Measurements from ENCODE around the gene KMT2B.
A peak's percentile ranks its signal among the peaks of the same experiment; 100 is the strongest.

Gene KMT2B

GRCh38 chr19:35721374-35721773 is 3.6 kb downstream of the KMT2B start:
- Histone ChIP-seq H3K18ac (ENCODE audit: low read depth in 1 of 2, low read length in 2 of 2) (no peak overlapping the region), H2AFZ (ENCODE audit: low read depth, low read length) (no peak overlapping the region), H4K8ac (ENCODE audit: low read length) (no peak overlapping the region), H3K79me1 (replicated peaks; ENCODE audit: low read length, poor library complexity, severe bottlenecking) (peaks cover 44% of the 10 kb centered on the region), H3K23ac (ENCODE audit: low read length in 2 of 2) (peak overlapping the region in 1 of 2 experiments; percentile 92), H3K9me3 (ENCODE audit: control insufficient read depth, low read length) (no peaks in the 10 kb centered on the region), H3K36me3 (ENCODE audit: control insufficient read depth in 1 of 2, insufficient read depth in 2 of 2, low read depth in 1 of 2, low read length in 2 of 2) (peaks cover 58 to 69% of the 10 kb centered on the region in 2 experiments), H3K4me3 (ENCODE audit: insufficient read depth in 1 of 2, low read depth in 1 of 2, low read length in 2 of 2) (no peak overlapping the region), H2BK15ac (ENCODE audit: low read depth, poor library complexity, severe bottlenecking) (no peak overlapping the region), H3K27ac (ENCODE audit: low read length, poor library complexity, severe bottlenecking) (no peak overlapping the region), H3K9ac (ENCODE audit: low read length) (no peak overlapping the region), H2BK5ac (ENCODE audit: low read depth, low read length, poor library complexity, severe bottlenecking) (no peak overlapping the region), H2BK120ac (ENCODE audit: low read depth, low read length) (no peak overlapping the region), H2BK12ac (ENCODE audit: low read length in 2 of 2) (no peak overlapping the region), H3K27me3 (ENCODE audit: control insufficient read depth in 1 of 2, insufficient read depth in 1 of 2, low read length in 2 of 2) (no peaks in the 10 kb centered on the region), H3K4ac (ENCODE audit: low read depth in 1 of 2, low read length in 2 of 2) (no peak overlapping the region), H2AK5ac (ENCODE audit: low read length, severe bottlenecking) (no peak overlapping the region), H3K4me2 (ENCODE audit: low read length, poor library complexity, severe bottlenecking) (no peak overlapping the region), H3K4me1 (ENCODE audit: control insufficient read depth, insufficient read depth, low read depth, low read length) (peaks cover 15% of the 10 kb centered on the region), H3K14ac (ENCODE audit: low read length in 2 of 2) (no peak overlapping the region), H4K91ac (ENCODE audit: low read length) (no peak overlapping the region)
- 95% methylated on average over 16 of the region's 16 CpGs for WGBS
- DNase-seq, result no peak

GRCh38 chr19:35722461-35722860 is 4.7 kb downstream of the KMT2B start:
- H2AK5ac ChIP-seq (ENCODE audit: low read length, severe bottlenecking), result no peak overlapping the region
- H3K14ac ChIP-seq (ENCODE audit: low read length in 2 of 2), result no peak overlapping the region
- no peak overlapping the region for H3K4me2 ChIP-seq (ENCODE audit: low read length, poor library complexity, severe bottlenecking)
- no peak overlapping the region for H3K27ac ChIP-seq (ENCODE audit: low read length, poor library complexity, severe bottlenecking)
- no peak overlapping the region for H3K23ac ChIP-seq (ENCODE audit: low read length in 2 of 2)
- H2BK15ac ChIP-seq (ENCODE audit: low read depth, poor library complexity, severe bottlenecking), result no peak overlapping the region
- H3K79me1 ChIP-seq (replicated peaks; ENCODE audit: low read length, poor library complexity, severe bottlenecking), result peaks cover 50% of the 10 kb centered on the region
- no peaks in the 10 kb centered on the region for H3K27me3 ChIP-seq (ENCODE audit: control insufficient read depth in 1 of 2, insufficient read depth in 1 of 2, low read length in 2 of 2)
- 97% methylated on average over 14 of the region's 14 CpGs for WGBS
- H3K9ac ChIP-seq (ENCODE audit: low read length), result no peak overlapping the region
- peak overlapping the region; percentile 28 for H4K91ac ChIP-seq (ENCODE audit: low read length)
- no peak overlapping the region for H2AFZ ChIP-seq (ENCODE audit: low read depth, low read length)
- H2BK12ac ChIP-seq (ENCODE audit: low read length in 2 of 2), result no peak overlapping the region
- H2BK120ac ChIP-seq (ENCODE audit: low read depth, low read length), result no peak overlapping the region
- H3K4ac ChIP-seq (ENCODE audit: low read depth in 1 of 2, low read length in 2 of 2), result peak overlapping the region in 1 of 2 experiments; percentile 9
- DNase-seq, result no peak
- no peak overlapping the region for H3K4me3 ChIP-seq (ENCODE audit: insufficient read depth in 1 of 2, low read depth in 1 of 2, low read length in 2 of 2)
- no peak overlapping the region for H2BK5ac ChIP-seq (ENCODE audit: low read depth, low read length, poor library complexity, severe bottlenecking)
- H4K8ac ChIP-seq (ENCODE audit: low read length), result no peak overlapping the region
- H3K18ac ChIP-seq (ENCODE audit: low read depth in 1 of 2, low read length in 2 of 2), result no peak overlapping the region
- no peaks in the 10 kb centered on the region for H3K9me3 ChIP-seq (ENCODE audit: control insufficient read depth, low read length)
- H3K36me3 ChIP-seq (ENCODE audit: control insufficient read depth in 1 of 2, insufficient read depth in 2 of 2, low read depth in 1 of 2, low read length in 2 of 2), result peaks cover 68 to 79% of the 10 kb centered on the region in 2 experiments
- peaks cover 11% of the 10 kb centered on the region for H3K4me1 ChIP-seq (ENCODE audit: control insufficient read depth, insufficient read depth, low read depth, low read length)

GRCh38 chr19:35722897-35723296 is 5.1 kb downstream of the KMT2B start:
- no peak overlapping the region for H3K27ac ChIP-seq (ENCODE audit: low read length, poor library complexity, severe bottlenecking)
- H4K91ac ChIP-seq (ENCODE audit: low read length), result no peak overlapping the region
- no peak overlapping the region for H3K4me3 ChIP-seq (ENCODE audit: insufficient read depth in 1 of 2, low read depth in 1 of 2, low read length in 2 of 2)
- DNase-seq, result no peak
- H3K9me3 ChIP-seq (ENCODE audit: control insufficient read depth, low read length), result no peaks in the 10 kb centered on the region
- no peak overlapping the region for H2BK15ac ChIP-seq (ENCODE audit: low read depth, poor library complexity, severe bottlenecking)
- no peak overlapping the region for H2AFZ ChIP-seq (ENCODE audit: low read depth, low read length)
- H3K4me2 ChIP-seq (ENCODE audit: low read length, poor library complexity, severe bottlenecking), result no peak overlapping the region
- H4K8ac ChIP-seq (ENCODE audit: low read length), result no peak overlapping the region
- no peak overlapping the region for H3K9ac ChIP-seq (ENCODE audit: low read length)
- H3K27me3 ChIP-seq (ENCODE audit: control insufficient read depth in 1 of 2, insufficient read depth in 1 of 2, low read length in 2 of 2), result no peaks in the 10 kb centered on the region
- H3K36me3 ChIP-seq (ENCODE audit: control insufficient read depth in 1 of 2, insufficient read depth in 2 of 2, low read depth in 1 of 2, low read length in 2 of 2), result peaks cover 72 to 83% of the 10 kb centered on the region in 2 experiments
- H3K4me1 ChIP-seq (ENCODE audit: control insufficient read depth, insufficient read depth, low read depth, low read length), result peaks cover 11% of the 10 kb centered on the region
- H3K4ac ChIP-seq (ENCODE audit: low read depth in 1 of 2, low read length in 2 of 2), result no peak overlapping the region
- no peak overlapping the region for H2BK120ac ChIP-seq (ENCODE audit: low read depth, low read length)
- WGBS, result 98% methylated on average over 13 of the region's 16 CpGs
- no peak overlapping the region for H3K18ac ChIP-seq (ENCODE audit: low read depth in 1 of 2, low read length in 2 of 2)
- H3K14ac ChIP-seq (ENCODE audit: low read length in 2 of 2), result no peak overlapping the region
- no peak overlapping the region for H2BK5ac ChIP-seq (ENCODE audit: low read depth, low read length, poor library complexity, severe bottlenecking)
- no peak overlapping the region for H2BK12ac ChIP-seq (ENCODE audit: low read length in 2 of 2)
- H2AK5ac ChIP-seq (ENCODE audit: low read length, severe bottlenecking), result no peak overlapping the region
- peaks cover 53% of the 10 kb centered on the region for H3K79me1 ChIP-seq (replicated peaks; ENCODE audit: low read length, poor library complexity, severe bottlenecking)
- no peak overlapping the region for H3K23ac ChIP-seq (ENCODE audit: low read length in 2 of 2)

- Histone ChIP-seq H3K27ac (ENCODE audit: low read length, poor library complexity, severe bottlenecking) (no peak overlapping the region), H3K18ac (ENCODE audit: low read depth in 1 of 2, low read length in 2 of 2) (no peak overlapping the region), H2BK15ac (ENCODE audit: low read depth, poor library complexity, severe bottlenecking) (no peak overlapping the region), H3K79me1 (replicated peaks; ENCODE audit: low read length, poor library complexity, severe bottlenecking) (peaks cover 57% of the 10 kb centered on the region), H4K8ac (ENCODE audit: low read length) (no peak overlapping the region), H4K91ac (ENCODE audit: low read length) (no peak overlapping the region), H3K9ac (ENCODE audit: low read length) (no peak overlapping the region), H3K4me2 (ENCODE audit: low read length, poor library complexity, severe bottlenecking) (no peak overlapping the region), H3K36me3 (ENCODE audit: control insufficient read depth in 1 of 2, insufficient read depth in 2 of 2, low read depth in 1 of 2, low read length in 2 of 2) (peaks cover 80 to 91% of the 10 kb centered on the region in 2 experiments), H3K14ac (ENCODE audit: low read length in 2 of 2) (no peak overlapping the region), H2BK12ac (ENCODE audit: low read length in 2 of 2) (no peak overlapping the region), H3K23ac (ENCODE audit: low read length in 2 of 2) (no peak overlapping the region), H3K4me1 (ENCODE audit: control insufficient read depth, insufficient read depth, low read depth, low read length) (peaks cover 11% of the 10 kb centered on the region), H2BK120ac (ENCODE audit: low read depth, low read length) (no peak overlapping the region), H2AK5ac (ENCODE audit: low read length, severe bottlenecking) (no peak overlapping the region), H2BK5ac (ENCODE audit: low read depth, low read length, poor library complexity, severe bottlenecking) (no peak overlapping the region), H3K9me3 (ENCODE audit: control insufficient read depth, low read length) (no peaks in the 10 kb centered on the region), H3K4me3 (ENCODE audit: insufficient read depth in 1 of 2, low read depth in 1 of 2, low read length in 2 of 2) (no peak overlapping the region), H2AFZ (ENCODE audit: low read depth, low read length) (no peak overlapping the region), H3K4ac (ENCODE audit: low read depth in 1 of 2, low read length in 2 of 2) (no peak overlapping the region), H3K27me3 (ENCODE audit: control insufficient read depth in 1 of 2, insufficient read depth in 1 of 2, low read length in 2 of 2) (no peaks in the 10 kb centered on the region)
- DNase-seq, result no peak
- WGBS, result 98% methylated on average over 24 of the region's 24 CpGs
Observed at GRCh38 chr19:35723671-35724070, 5.9 kb downstream of the KMT2B start.

All from mesenchymal stem cell (in vitro differentiated cells and primary cell).